IPS-15b (cell line): Measurements from ENCODE around the gene PTPN4.

Experiments
- H3K27me3 ChIP-seq: one replicate; pipeline ENCODE4 v1.6.1; 2013; ENCODE audit warnings: low read length; ENCODE audit not compliant: control insufficient read depth, insufficient read depth
- H3K36me3 ChIP-seq: one replicate; pipeline ENCODE4 v1.6.1; 2013; ENCODE audit warnings: low read length; ENCODE audit not compliant: control insufficient read depth, insufficient read depth
- H3K4me1 ChIP-seq: one replicate; pipeline ENCODE4 v1.6.1; 2013; ENCODE audit warnings: mild to moderate bottlenecking, low read length; ENCODE audit not compliant: control insufficient read depth, insufficient read depth
- H3K4me3 ChIP-seq: one replicate; pipeline ENCODE4 v1.5.1; 2013; ENCODE audit warnings: low read depth, low read length
- H3K9ac ChIP-seq: one replicate; pipeline ENCODE4 v1.6.1; 2013; ENCODE audit warnings: low read depth, mild to moderate bottlenecking, low read length
- H3K9me3 ChIP-seq: one replicate; pipeline ENCODE4 v1.6.1; 2013; ENCODE audit warnings: mild to moderate bottlenecking, low read length; ENCODE audit not compliant: control insufficient read depth, insufficient read depth

Gene PTPN4

GRCh38 chr2:119821266-119821665 lies 61.5 kb downstream of the PTPN4 start:
- no peaks in the 10 kb centered on the region for H3K36me3 ChIP-seq
- H3K4me1 ChIP-seq = peaks cover 6% of the 10 kb centered on the region
- H3K4me3 ChIP-seq = no peak overlapping the region
- no peaks in the 10 kb centered on the region for H3K27me3 ChIP-seq
- no peak overlapping the region for H3K9ac ChIP-seq
- no peaks in the 10 kb centered on the region for H3K9me3 ChIP-seq

GRCh38 chr2:119823734-119824334 lies 64.1 kb downstream of the PTPN4 start:
- H3K36me3 ChIP-seq = no peaks in the 10 kb centered on the region
- no peak overlapping the region for H3K4me3 ChIP-seq
- H3K27me3 ChIP-seq = no peaks in the 10 kb centered on the region
- H3K9me3 ChIP-seq = no peaks in the 10 kb centered on the region
- H3K4me1 ChIP-seq = peaks cover 6% of the 10 kb centered on the region
- no peak overlapping the region for H3K9ac ChIP-seq

GRCh38 chr2:119826370-119826961 lies 66.7 kb downstream of the PTPN4 start:
- Histone ChIP-seq H3K9ac (no peak overlapping the region), H3K4me1 (peaks cover 6% of the 10 kb centered on the region), H3K9me3 (no peaks in the 10 kb centered on the region), H3K36me3 (no peaks in the 10 kb centered on the region), H3K4me3 (no peak overlapping the region), H3K27me3 (no peaks in the 10 kb centered on the region)

- Histone ChIP-seq H3K4me1 (peaks cover 3% of the 10 kb centered on the region), H3K36me3 (no peaks in the 10 kb centered on the region), H3K9me3 (no peaks in the 10 kb centered on the region), H3K4me3 (no peak overlapping the region), H3K27me3 (no peaks in the 10 kb centered on the region), H3K9ac (no peak overlapping the region)
These were observed 68.3 kb downstream of the PTPN4 start for GRCh38 chr2:119827866-119828507.

- H3K27me3 ChIP-seq = no peaks in the 10 kb centered on the region
- H3K9ac ChIP-seq = no peak overlapping the region
- H3K4me1 ChIP-seq = peaks cover 5% of the 10 kb centered on the region
- peaks cover under 1% of the 10 kb centered on the region for H3K9me3 ChIP-seq
- H3K4me3 ChIP-seq = no peak overlapping the region
- peaks cover 5% of the 10 kb centered on the region for H3K36me3 ChIP-seq
These were observed 76.9 kb downstream of the PTPN4 start for GRCh38 chr2:119836455-119837142.

GRCh38 chr2:119837350-119837749 lies 77.6 kb downstream of the PTPN4 start:
- Histone ChIP-seq H3K9ac (no peak overlapping the region), H3K9me3 (peaks cover 5% of the 10 kb centered on the region), H3K27me3 (no peaks in the 10 kb centered on the region), H3K4me3 (no peak overlapping the region), H3K4me1 (peaks cover 5% of the 10 kb centered on the region), H3K36me3 (peaks cover 5% of the 10 kb centered on the region)

GRCh38 chr2:119837759-119838158 lies 78.0 kb downstream of the PTPN4 start:
- Histone ChIP-seq H3K27me3 (no peaks in the 10 kb centered on the region), H3K36me3 (peaks cover 5% of the 10 kb centered on the region), H3K9me3 (peaks cover 7% of the 10 kb centered on the region), H3K4me1 (peaks cover 5% of the 10 kb centered on the region), H3K9ac (no peak overlapping the region), H3K4me3 (no peak overlapping the region)

- Histone ChIP-seq H3K9me3 (peaks cover 7% of the 10 kb centered on the region), H3K27me3 (no peaks in the 10 kb centered on the region), H3K4me1 (peaks cover 5% of the 10 kb centered on the region), H3K4me3 (no peak overlapping the region), H3K9ac (no peak overlapping the region), H3K36me3 (peaks cover 5% of the 10 kb centered on the region)
These were observed 78.5 kb downstream of the PTPN4 start for GRCh38 chr2:119838179-119838578.

- H3K9me3 ChIP-seq = peaks cover 12% of the 10 kb centered on the region
- H3K4me3 ChIP-seq = no peak overlapping the region
- H3K9ac ChIP-seq = no peak overlapping the region
- peaks cover 5% of the 10 kb centered on the region for H3K36me3 ChIP-seq
- H3K4me1 ChIP-seq = peaks cover 2% of the 10 kb centered on the region
- no peaks in the 10 kb centered on the region for H3K27me3 ChIP-seq
These were observed 81.8 kb downstream of the PTPN4 start for GRCh38 chr2:119841550-119841949.

GRCh38 chr2:119846021-119846420 lies 86.3 kb downstream of the PTPN4 start:
- Histone ChIP-seq H3K4me3 (no peak overlapping the region), H3K27me3 (no peaks in the 10 kb centered on the region), H3K9ac (no peak overlapping the region), H3K4me1 (no peaks in the 10 kb centered on the region), H3K9me3 (peaks cover 17% of the 10 kb centered on the region), H3K36me3 (peaks cover 6% of the 10 kb centered on the region)

GRCh38 chr2:119849838-119850565 lies 90.3 kb downstream of the PTPN4 start:
- H3K9me3 ChIP-seq = peaks cover 19% of the 10 kb centered on the region
- H3K9ac ChIP-seq = no peak overlapping the region
- H3K27me3 ChIP-seq = no peaks in the 10 kb centered on the region
- no peak overlapping the region for H3K4me3 ChIP-seq
- peaks cover 6% of the 10 kb centered on the region for H3K36me3 ChIP-seq
- peaks cover 6% of the 10 kb centered on the region for H3K4me1 ChIP-seq
